ENCODE data around the gene NDUFA6. TPM values are rescaled to one million over a fixed set of nuclear protein-coding genes. Genes with fewer than 3 reads are reported as not detected.
"Not testable (repeated sequence)": the region's sequence is repeated elsewhere in the genome, so short reads cannot be mapped to it uniquely, and the experiment has no call there.

NDUFA6 gene
- polyA plus RNA-seq, 3 donors = 42.9 to 167 (median 138) TPM

GRCh38 chr22:42116848-42117424, 26.4 kb upstream of the NDUFA6 start:
- peaks cover 15% of the 10 kb centered on the region for H3K4me1 Mint-ChIP-seq
- H3K27me3 ChIP-seq (ENCODE audit: control insufficient read depth in 2 of 2, insufficient read depth in 2 of 2, low read length in 2 of 2) = peaks cover 0 to 4% of the 10 kb centered on the region in 2 donors
- H3K27me3 Mint-ChIP-seq (ENCODE audit: low read depth in 3 of 3) = peaks cover 4 to 6% (median 6%) of the 10 kb centered on the region in 3 donors
- H2AFZ ChIP-seq (ENCODE audit: insufficient read depth, low read depth, low read length, poor library complexity, severe bottlenecking) = no peak overlapping the region
- no peaks in the 10 kb centered on the region for H3K36me3 ChIP-seq (replicated peaks in 1 of 2; ENCODE audit: control insufficient read depth in 1 of 2, insufficient read depth in 2 of 2, low read length in 2 of 2)
- no peak overlapping the region for H3K4me3 ChIP-seq (replicated peaks in 1 of 3; ENCODE audit: low read depth in 2 of 3, low read length in 3 of 3)
- peaks cover 18 to 31% (median 26%) of the 10 kb centered on the region in 7 donors for H3K9me3 Mint-ChIP-seq
- WGBS (ENCODE audit: insufficient coverage) = 100% methylated on average over 3 of the region's 4 CpGs
- H3K4me2 ChIP-seq (replicated peaks; ENCODE audit: extremely low read depth, low read length, poor library complexity, severe bottlenecking) = no peak overlapping the region
- no peak overlapping the region for H3K27ac ChIP-seq (ENCODE audit: low read depth in 1 of 2, low read length in 2 of 2)
- peaks cover 12% of the 10 kb centered on the region in 2 donors for H3K4me1 ChIP-seq (ENCODE audit: control insufficient read depth in 1 of 2, insufficient read depth in 2 of 2, low read length in 2 of 2)
- H3K9ac ChIP-seq (ENCODE audit: insufficient read depth, low read length, poor library complexity, severe bottlenecking) = no peak overlapping the region
- TF ChIP-seq CTCF (IDR thresholded peaks at IDR 0.05) = no peak
- peaks cover 21 to 26% of the 10 kb centered on the region in 2 donors for H3K9me3 ChIP-seq (replicated peaks in 1 of 2; ENCODE audit: control insufficient read depth in 1 of 2, insufficient read depth in 1 of 2, low read length in 2 of 2)
- no peak overlapping the region for H3K27ac Mint-ChIP-seq
- no peak for DNase-seq
- no peaks in the 10 kb centered on the region for H4K20me1 ChIP-seq (ENCODE audit: insufficient read depth, low read length)
- no peak overlapping the region for H3K4me3 Mint-ChIP-seq
- H3K79me2 ChIP-seq (ENCODE audit: insufficient read depth, low read length) = no peaks in the 10 kb centered on the region
- peaks cover 3% of the 10 kb centered on the region in 2 donors for H3K36me3 Mint-ChIP-seq
- intact Hi-C loops (cut with micrococcal nuclease) = no loop called here

- peaks cover 18 to 31% (median 26%) of the 10 kb centered on the region in 7 donors for H3K9me3 Mint-ChIP-seq
These were observed 24.9 kb upstream of the NDUFA6 start for GRCh38 chr22:42115420-42115830.

More at GRCh38 chr22:42115420-42115830, 24.9 kb upstream of the NDUFA6 start:
- H3K27me3 ChIP-seq (ENCODE audit: control insufficient read depth in 2 of 2, insufficient read depth in 2 of 2, low read length in 2 of 2); H3K4me1 Mint-ChIP-seq; intact Hi-C loops (cut with micrococcal nuclease); H3K36me3 ChIP-seq (replicated peaks in 1 of 2; ENCODE audit: control insufficient read depth in 1 of 2, insufficient read depth in 2 of 2, low read length in 2 of 2); H3K27ac ChIP-seq (ENCODE audit: low read depth in 1 of 2, low read length in 2 of 2); H3K27me3 Mint-ChIP-seq (ENCODE audit: low read depth in 3 of 3); H3K4me3 Mint-ChIP-seq; H3K27ac Mint-ChIP-seq; DNase-seq; H3K9ac ChIP-seq (ENCODE audit: insufficient read depth, low read length, poor library complexity, severe bottlenecking); H3K4me2 ChIP-seq (replicated peaks; ENCODE audit: extremely low read depth, low read length, poor library complexity, severe bottlenecking); H4K20me1 ChIP-seq (ENCODE audit: insufficient read depth, low read length); H3K36me3 Mint-ChIP-seq; H2AFZ ChIP-seq (ENCODE audit: insufficient read depth, low read depth, low read length, poor library complexity, severe bottlenecking); H3K79me2 ChIP-seq (ENCODE audit: insufficient read depth, low read length); H3K4me1 ChIP-seq (ENCODE audit: control insufficient read depth in 1 of 2, insufficient read depth in 2 of 2, low read length in 2 of 2): not testable (repeated sequence)
- H3K4me3 ChIP-seq (replicated peaks in 1 of 3; ENCODE audit: low read depth in 2 of 3, low read length in 3 of 3) = peak overlapping the region in 1 of 3 experiments; percentile 3
- WGBS (ENCODE audit: insufficient coverage) = 53% methylated on average over 4 of the region's 6 CpGs
- H3K9me3 ChIP-seq (replicated peaks in 1 of 2; ENCODE audit: control insufficient read depth in 1 of 2, insufficient read depth in 1 of 2, low read length in 2 of 2) = peaks cover 21 to 26% of the 10 kb centered on the region in 2 donors
